Naive B cell (primary cell): ENCODE data around the gene GPR87. TPM values are rescaled to one million over a fixed set of nuclear protein-coding genes. Genes with fewer than 3 reads are reported as not detected.

Source experiments
- ATAC-seq, 2 donors: fragments of 150-1000 bp; cut with Tn5 transposase; 2 replicates each; pipeline ENCODE4 v1.10.0; 2021; ENCODE audit warnings: low read depth in 2 of 2, mild to moderate bottlenecking in 2 of 2, moderate library complexity in 2 of 2
- DNase-seq: peaks from one replicate; pipeline ENCODE4 v3.0.0; 2022
- H3K27ac Mint-ChIP-seq, 6 donors: one replicate each; pipeline ENCODE4 v1.8.0; 2020 to 2022; ENCODE audit warnings: mild to moderate bottlenecking in 6 of 6, mixed read lengths in 6 of 6, moderate library complexity in 5 of 6, inconsistent platforms in 2 of 6
- H3K27me3 Mint-ChIP-seq, 3 donors: one replicate each; pipeline ENCODE4 v1.8.0; 2021 to 2022; ENCODE audit warnings: mixed read lengths in 3 of 3, mild to moderate bottlenecking in 1 of 3
- H3K36me3 Mint-ChIP-seq, 2 donors: one replicate each; pipeline ENCODE4 v1.8.0; 2020 to 2022; ENCODE audit warnings: mixed read lengths in 2 of 2, inconsistent platforms in 1 of 2, mild to moderate bottlenecking in 1 of 2
- H3K4me1 Mint-ChIP-seq, 3 donors: one replicate each; pipeline ENCODE4 v1.8.0; 2020 to 2022; ENCODE audit warnings: mixed read lengths in 3 of 3, inconsistent platforms in 1 of 3, mild to moderate bottlenecking in 1 of 3, moderate library complexity in 1 of 3
- H3K4me3 Mint-ChIP-seq, 8 donors: one replicate each; pipeline ENCODE4 v1.8.0; 2020 to 2022; ENCODE audit warnings: mild to moderate bottlenecking in 8 of 8, mixed read lengths in 8 of 8, moderate library complexity in 8 of 8, inconsistent platforms in 2 of 8
- H3K9me3 Mint-ChIP-seq, 7 donors: one replicate each; pipeline ENCODE4 v1.8.0; 2020 to 2022; ENCODE audit warnings: mixed read lengths in 7 of 7, mild to moderate bottlenecking in 5 of 7, inconsistent platforms in 2 of 7, moderate library complexity in 1 of 7
- polyA plus RNA-seq, 6 donors: library from polyadenylated mRNA; unstranded; fragments of 300-500 nt; fragmentation: Illumina TruSeq; gene quantifications; one replicate each; pipeline ENCODE4 v1.2.3, GENCODE V29; 2021; ENCODE audit warnings: low read depth in 6 of 6

GPR87 gene, protein sequence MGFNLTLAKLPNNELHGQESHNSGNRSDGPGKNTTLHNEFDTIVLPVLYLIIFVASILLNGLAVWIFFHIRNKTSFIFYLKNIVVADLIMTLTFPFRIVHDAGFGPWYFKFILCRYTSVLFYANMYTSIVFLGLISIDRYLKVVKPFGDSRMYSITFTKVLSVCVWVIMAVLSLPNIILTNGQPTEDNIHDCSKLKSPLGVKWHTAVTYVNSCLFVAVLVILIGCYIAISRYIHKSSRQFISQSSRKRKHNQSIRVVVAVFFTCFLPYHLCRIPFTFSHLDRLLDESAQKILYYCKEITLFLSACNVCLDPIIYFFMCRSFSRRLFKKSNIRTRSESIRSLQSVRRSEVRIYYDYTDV
- not detected for polyA plus RNA-seq

DNA sequence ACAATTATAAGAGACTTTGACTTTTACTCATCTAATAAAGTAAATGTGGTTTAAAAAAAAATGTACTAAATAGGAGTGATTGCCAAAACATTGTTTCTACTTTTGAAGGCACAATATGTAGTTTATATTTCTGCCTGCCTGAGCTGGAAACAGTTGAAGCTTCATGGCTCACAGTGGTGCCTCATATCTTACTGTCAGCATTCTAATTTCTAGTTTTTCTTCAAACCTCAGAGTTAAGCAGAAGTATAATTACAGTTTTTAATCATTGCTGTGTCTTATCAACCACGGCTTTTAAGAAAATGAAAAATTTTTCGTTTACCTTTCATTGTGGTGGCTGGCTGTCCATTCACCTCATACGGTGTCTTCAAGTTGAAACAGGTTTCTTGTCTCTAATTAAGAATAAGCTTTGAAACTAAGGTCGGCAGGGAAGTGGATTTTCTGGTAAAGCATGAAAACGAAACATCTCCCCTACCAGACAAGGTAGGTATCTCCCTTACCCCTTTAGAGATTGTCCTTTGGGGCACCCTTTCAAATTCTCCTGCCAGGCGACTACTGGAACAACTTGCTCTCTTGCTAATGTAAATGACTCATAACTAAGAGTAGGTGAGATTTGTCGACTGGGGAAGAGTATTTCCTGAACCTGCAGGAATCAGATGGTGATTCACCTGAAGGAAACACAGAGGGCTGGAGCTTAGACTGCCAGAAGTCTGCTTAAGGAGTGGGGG lies at the start of gene GPR87:
Gene GPR87 (minus strand): TSS at position 554 of the 725 bp plus-strand sequence. CDS start 16,720 bp downstream, outside the sequence.
- Mint-ChIP-seq H3K4me1 (no peaks in the 10 kb centered on the region), H3K9me3 (no peaks in the 10 kb centered on the region), H3K27ac (no peak within 1 kb of the TSS), H3K27me3 (no peaks in the 10 kb centered on the region), H3K4me3 (no peak within 1 kb of the TSS), H3K36me3 (no peaks in the 10 kb centered on the region)
- DNase-seq (no peak), ATAC-seq (no peak)

DNA sequence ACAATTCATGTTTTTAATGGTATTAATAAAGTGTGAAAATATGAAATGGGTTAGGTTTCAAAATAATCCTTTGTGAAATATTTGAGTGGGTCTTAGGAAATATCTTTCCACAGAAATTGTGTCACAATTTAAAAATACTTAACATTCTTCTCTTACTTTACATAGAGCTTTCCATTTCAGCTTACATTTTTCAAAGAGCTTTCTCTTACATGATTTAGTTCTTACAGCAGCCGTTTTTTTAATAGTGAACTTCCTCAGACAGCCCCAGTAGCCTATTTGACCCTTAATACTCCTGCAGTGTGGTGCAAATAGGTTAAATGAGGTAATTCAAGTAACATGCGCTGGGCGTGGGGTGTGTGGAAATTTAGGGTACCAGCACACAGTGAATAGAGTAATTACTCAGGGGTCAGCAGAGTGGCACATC lies 46.1 kb upstream of the GPR87 start:
- H3K36me3 Mint-ChIP-seq: no peaks in the 10 kb centered on the region
- H3K27me3 Mint-ChIP-seq: no peaks in the 10 kb centered on the region
- H3K4me3 Mint-ChIP-seq: no peak overlapping the region
- no peaks in the 10 kb centered on the region for H3K9me3 Mint-ChIP-seq
- no peak overlapping the region for H3K27ac Mint-ChIP-seq
- peaks cover 0 to 10% (median 3%) of the 10 kb centered on the region in 3 donors for H3K4me1 Mint-ChIP-seq
- no peak for DNase-seq
- ATAC-seq: no peak

DNA sequence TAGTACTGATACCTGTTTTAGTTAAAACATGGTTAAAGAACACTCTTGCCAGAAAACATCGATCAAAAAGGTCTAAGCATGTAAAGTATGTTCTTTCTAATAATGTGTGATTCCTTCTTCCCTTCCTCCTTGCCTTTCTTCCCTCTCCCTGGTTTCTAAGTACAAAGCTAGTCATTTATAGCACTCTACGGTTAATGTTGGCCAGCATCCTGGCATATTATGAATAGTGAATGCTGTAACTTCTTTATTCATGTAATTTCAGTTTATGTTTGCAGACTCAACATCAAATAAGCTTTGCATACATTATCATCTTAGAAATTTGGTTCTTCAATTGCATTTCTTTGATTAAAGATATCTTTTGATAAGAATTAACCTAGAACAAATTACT lies 40.8 kb upstream of the GPR87 start:
- Mint-ChIP-seq H3K36me3 (no peaks in the 10 kb centered on the region), H3K4me3 (no peak overlapping the region), H3K9me3 (no peaks in the 10 kb centered on the region), H3K27me3 (no peaks in the 10 kb centered on the region), H3K4me1 (peaks cover 5 to 19% (median 19%) of the 10 kb centered on the region in 3 donors), H3K27ac (peak overlapping the region in 4 of 6 donors; percentile 2 to 94 (median 62))
- DNase-seq (no peak), ATAC-seq (no peak)

DNA sequence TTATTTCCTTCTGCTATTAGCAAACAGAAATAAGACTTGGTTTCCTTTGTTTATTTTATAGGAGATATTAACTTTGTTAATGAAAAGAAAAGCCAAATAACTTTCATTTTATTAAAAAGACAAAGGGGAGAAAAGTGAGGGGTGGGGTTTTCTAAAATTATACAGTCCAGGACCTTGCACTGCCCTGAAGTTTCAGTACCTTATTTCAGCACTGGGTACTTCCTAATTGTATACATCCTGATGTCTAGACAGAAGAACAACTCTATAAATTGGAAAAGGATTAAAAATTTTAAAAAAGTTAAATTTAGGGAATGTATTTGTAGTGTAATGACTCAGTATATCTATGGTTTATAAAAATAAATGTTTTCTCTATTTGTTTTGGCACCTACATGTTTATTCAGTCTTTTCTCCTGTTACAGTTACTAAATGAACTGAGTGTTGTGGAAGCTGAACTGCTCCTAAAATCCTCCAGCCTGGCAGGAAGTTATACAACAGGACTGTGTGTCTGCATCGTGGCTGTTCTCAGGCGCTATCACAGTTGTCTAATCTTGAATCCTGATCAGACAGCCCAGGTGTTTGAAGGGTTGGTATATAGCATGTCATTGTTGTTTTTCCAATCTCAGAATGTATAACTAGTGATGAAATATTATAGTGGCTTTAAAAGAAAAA lies 40.3 kb upstream of the GPR87 start:
- ATAC-seq (peak; percentile 93 to 96), DNase-seq (no peak)
- no peak overlapping the region for H3K4me3 Mint-ChIP-seq
- no peaks in the 10 kb centered on the region for H3K9me3 Mint-ChIP-seq
- no peaks in the 10 kb centered on the region for H3K36me3 Mint-ChIP-seq
- peaks cover 10 to 25% (median 24%) of the 10 kb centered on the region in 3 donors for H3K4me1 Mint-ChIP-seq
- no peaks in the 10 kb centered on the region for H3K27me3 Mint-ChIP-seq
- peak overlapping the region in 3 of 6 donors; percentile 2 to 92 (median 31) for H3K27ac Mint-ChIP-seq

DNA sequence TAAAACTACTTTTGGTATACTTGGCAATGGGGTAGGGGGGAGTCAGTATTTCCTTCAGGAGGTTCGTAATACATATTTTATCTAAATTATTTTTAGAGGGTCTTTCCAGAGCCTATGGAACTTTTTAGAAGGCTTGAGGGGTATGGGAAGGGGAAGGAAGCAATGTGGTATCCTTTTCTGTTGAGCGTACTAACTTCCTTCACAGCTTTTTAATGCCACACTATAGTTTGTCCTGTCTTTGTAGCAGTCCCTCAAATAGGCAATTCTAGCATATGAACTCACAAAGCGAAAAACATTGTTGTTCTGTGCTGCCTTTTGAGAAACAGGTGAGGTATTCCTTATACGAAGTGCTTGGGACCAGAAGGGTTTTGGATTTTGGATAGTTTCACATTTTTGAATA lies 35.0 kb upstream of the GPR87 start:
- Mint-ChIP-seq H3K27ac (peak overlapping the region in 3 of 6 donors; percentile 19 to 69 (median 69)), H3K4me3 (peak overlapping the region in 5 of 8 donors; percentile 14 to 84 (median 49))

DNA sequence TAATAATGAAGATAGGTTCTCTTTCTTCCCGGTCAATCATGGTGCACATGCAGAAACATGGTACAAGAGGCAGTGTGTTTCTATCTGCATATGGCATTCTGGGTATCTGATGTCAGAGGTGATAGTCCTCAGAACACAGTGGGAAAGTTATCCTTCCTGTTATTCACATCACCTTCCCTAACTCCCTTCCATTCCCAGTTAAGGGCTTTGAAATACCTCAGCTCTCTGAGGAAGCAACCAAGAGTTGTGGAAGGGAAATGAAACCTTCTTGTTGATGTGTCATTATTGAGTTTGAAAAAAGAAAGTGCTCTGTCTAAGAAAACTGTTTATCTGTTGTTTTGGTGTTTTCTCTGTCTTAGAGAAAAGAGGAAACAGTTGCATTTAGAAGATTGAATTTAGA lies 34.6 kb upstream of the GPR87 start:
- Mint-ChIP-seq H3K9me3 (no peaks in the 10 kb centered on the region), H3K4me1 (peaks cover 24 to 27% (median 27%) of the 10 kb centered on the region in 3 donors), H3K27me3 (no peaks in the 10 kb centered on the region), H3K27ac (peak overlapping the region in 3 of 6 donors; percentile 19 to 69 (median 69)), H3K4me3 (peak overlapping the region in 5 of 8 donors; percentile 14 to 84 (median 49)), H3K36me3 (no peaks in the 10 kb centered on the region)
- ATAC-seq (peak; percentile 73 to 83), DNase-seq (no peak)

More for the DNA sequence above, 35.0 kb upstream of the GPR87 start:
- ATAC-seq: peak; percentile 33 to 37
- DNase-seq: no peak
- Mint-ChIP-seq H3K9me3 (no peaks in the 10 kb centered on the region), H3K36me3 (no peaks in the 10 kb centered on the region), H3K27me3 (no peaks in the 10 kb centered on the region), H3K4me1 (peaks cover 20 to 26% (median 22%) of the 10 kb centered on the region in 3 donors)

DNA sequence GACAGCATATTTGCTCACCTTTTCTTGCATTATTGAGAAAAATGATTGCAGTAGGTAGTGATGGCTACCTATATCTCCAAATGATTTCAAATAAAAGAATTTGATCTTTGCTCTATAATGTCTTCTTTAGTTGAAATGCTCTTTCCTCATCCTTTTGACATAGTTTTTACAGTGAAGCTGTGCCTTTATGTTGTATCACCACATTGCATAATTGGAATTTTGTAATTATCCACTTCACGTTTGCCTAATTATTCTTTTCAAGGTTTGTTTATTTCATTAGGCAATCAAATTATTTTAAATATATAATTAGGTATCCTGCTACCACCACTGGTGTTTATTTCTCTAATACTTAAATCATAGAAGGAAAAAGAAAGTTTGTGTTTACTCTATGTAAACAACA lies 34.0 kb upstream of the GPR87 start:
- no peak overlapping the region for H3K27ac Mint-ChIP-seq
- ATAC-seq: no peak
- H3K9me3 Mint-ChIP-seq: no peaks in the 10 kb centered on the region
- no peaks in the 10 kb centered on the region for H3K27me3 Mint-ChIP-seq
- H3K36me3 Mint-ChIP-seq: no peaks in the 10 kb centered on the region
- DNase-seq: no peak
- no peak overlapping the region for H3K4me3 Mint-ChIP-seq
- H3K4me1 Mint-ChIP-seq: peaks cover 30 to 32% (median 30%) of the 10 kb centered on the region in 3 donors

DNA sequence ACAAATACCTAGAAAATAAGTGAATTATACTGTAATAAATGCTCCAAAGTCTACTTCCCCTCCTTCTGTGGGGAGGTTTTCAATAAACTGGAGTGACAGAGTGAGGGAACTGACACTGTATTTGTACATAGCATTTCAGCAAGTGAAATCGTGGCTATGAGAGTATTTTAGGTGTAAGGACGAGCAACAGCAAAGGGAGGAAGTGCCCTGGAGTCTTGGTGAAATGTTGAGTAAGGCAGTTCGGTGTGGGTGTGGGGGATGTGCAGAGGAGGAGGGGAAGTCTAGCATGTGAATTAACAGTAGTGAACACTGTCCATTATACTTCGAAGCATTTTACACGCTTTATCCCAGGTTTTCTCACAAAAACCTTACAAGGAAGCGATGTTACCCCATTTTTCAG lies 30.8 kb upstream of the GPR87 start:
- Mint-ChIP-seq H3K4me3 (peak overlapping the region in 1 of 8 donors; percentile 9), H3K27ac (no peak overlapping the region)

DNA sequence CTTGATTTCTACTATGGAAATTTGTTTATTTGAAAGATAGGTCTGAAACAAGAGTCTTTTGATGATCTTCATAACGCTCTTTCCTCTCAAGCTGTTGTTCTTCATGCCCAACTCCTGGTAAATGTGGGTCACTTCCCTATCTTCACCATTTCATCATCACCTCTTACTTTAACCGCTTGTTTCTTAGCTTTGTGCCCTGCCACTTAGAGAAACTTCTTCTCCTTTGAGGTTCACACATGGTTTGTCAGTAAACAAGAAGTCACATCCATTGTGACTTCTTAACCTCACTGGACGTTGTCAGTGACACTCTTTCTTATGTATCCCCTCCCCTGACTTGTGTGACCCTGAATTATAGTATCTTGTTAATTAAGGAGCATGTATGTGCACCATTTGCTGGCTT lies 29.7 kb upstream of the GPR87 start:
- Mint-ChIP-seq H3K9me3 (peaks cover 0 to 2% (median 0%) of the 10 kb centered on the region in 7 donors), H3K27me3 (no peaks in the 10 kb centered on the region), H3K27ac (peak overlapping the region in 1 of 6 donors; percentile 54), H3K36me3 (no peaks in the 10 kb centered on the region), H3K4me1 (peaks cover 17 to 21% (median 18%) of the 10 kb centered on the region in 3 donors), H3K4me3 (peak overlapping the region in 2 of 8 donors; percentile 0 to 7)
- ATAC-seq: peak in 1 of 2 donors; percentile 25
- no peak for DNase-seq

More for the DNA sequence above, 30.8 kb upstream of the GPR87 start:
- peak in 1 of 2 donors; percentile 35 for ATAC-seq
- H3K9me3 Mint-ChIP-seq: no peaks in the 10 kb centered on the region
- no peaks in the 10 kb centered on the region for H3K27me3 Mint-ChIP-seq
- no peak for DNase-seq
- H3K4me1 Mint-ChIP-seq: peaks cover 28 to 31% (median 29%) of the 10 kb centered on the region in 3 donors
- no peaks in the 10 kb centered on the region for H3K36me3 Mint-ChIP-seq

DNA sequence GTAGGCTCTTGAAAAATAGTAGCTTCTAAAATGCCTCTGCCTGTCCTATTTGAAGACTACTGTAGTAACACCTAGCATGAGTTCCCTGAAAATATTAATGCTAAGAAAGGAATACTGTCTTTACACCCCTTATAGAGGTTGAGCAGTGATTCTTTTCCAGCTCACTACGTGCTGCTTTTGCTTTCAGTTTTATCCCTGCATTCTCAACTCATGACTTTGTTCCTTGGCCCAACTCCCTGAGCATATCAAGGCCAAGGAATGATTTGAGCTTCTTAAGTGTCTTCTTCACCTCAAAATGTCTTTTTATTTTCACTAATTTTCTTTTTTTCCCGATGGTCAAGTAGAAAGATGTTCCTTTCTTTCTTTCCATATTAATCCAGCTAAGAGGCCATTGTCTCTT lies 29.2 kb upstream of the GPR87 start:
- H3K27ac Mint-ChIP-seq: peak overlapping the region in 2 of 6 donors; percentile 23 to 54
- DNase-seq: no peak
- H3K4me3 Mint-ChIP-seq: peak overlapping the region in 2 of 8 donors; percentile 0 to 7
- no peaks in the 10 kb centered on the region for H3K36me3 Mint-ChIP-seq
- no peak for ATAC-seq
- peaks cover 13 to 17% (median 15%) of the 10 kb centered on the region in 3 donors for H3K4me1 Mint-ChIP-seq
- no peaks in the 10 kb centered on the region for H3K27me3 Mint-ChIP-seq
- peaks cover 0 to 2% (median 0%) of the 10 kb centered on the region in 7 donors for H3K9me3 Mint-ChIP-seq

DNA sequence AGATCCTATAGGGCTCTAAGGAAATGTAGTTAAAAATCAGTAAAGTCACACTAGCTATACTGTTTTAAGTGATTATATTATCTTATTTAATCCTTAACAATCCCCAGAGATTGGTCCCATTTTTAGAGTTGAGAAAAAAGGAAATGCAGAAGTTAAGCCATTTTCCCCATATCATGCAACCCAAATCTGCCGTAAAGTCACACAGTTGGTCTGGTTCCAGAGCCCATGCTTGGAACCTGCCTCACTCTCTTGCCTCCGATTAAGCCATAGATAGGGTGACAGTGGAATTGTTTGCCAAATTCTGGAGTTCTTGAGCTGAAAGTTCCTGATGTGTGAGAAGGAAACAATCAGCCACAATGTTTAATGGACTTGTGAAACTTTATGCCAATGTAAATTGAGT lies 15.1 kb upstream of the GPR87 start:
- no peak overlapping the region for H3K4me3 Mint-ChIP-seq
- ATAC-seq: no peak
- no peaks in the 10 kb centered on the region for H3K36me3 Mint-ChIP-seq
- H3K9me3 Mint-ChIP-seq: no peaks in the 10 kb centered on the region
- H3K4me1 Mint-ChIP-seq: peaks cover 0 to 10% (median 10%) of the 10 kb centered on the region in 3 donors
- H3K27me3 Mint-ChIP-seq: no peaks in the 10 kb centered on the region
- H3K27ac Mint-ChIP-seq: peak overlapping the region in 1 of 6 donors; percentile 11
- no peak for DNase-seq

DNA sequence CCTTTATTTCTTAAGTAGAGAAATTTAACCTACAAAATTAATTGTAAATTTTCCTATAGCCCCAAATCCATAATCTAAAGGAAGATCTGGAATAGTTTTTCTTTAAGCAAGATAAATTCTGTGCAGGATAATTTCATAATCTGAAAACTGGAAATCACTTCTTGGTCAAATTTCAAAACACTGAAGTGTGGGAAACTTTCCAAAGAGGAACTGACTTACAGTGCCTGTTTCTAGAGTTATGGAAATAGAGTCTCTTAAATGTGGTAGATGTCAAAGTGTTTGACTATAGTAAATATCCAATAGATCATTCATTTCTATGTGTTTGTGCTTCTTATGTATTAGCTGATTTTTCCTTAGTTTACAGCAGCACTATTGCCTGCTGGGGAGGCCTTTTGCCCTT lies 14.3 kb upstream of the GPR87 start:
- H3K36me3 Mint-ChIP-seq: no peaks in the 10 kb centered on the region
- no peak overlapping the region for H3K4me3 Mint-ChIP-seq
- no peaks in the 10 kb centered on the region for H3K9me3 Mint-ChIP-seq
- DNase-seq: no peak
- H3K27ac Mint-ChIP-seq: no peak overlapping the region
- H3K27me3 Mint-ChIP-seq: no peaks in the 10 kb centered on the region
- H3K4me1 Mint-ChIP-seq: peaks cover 0 to 10% (median 10%) of the 10 kb centered on the region in 3 donors
- ATAC-seq: no peak

DNA sequence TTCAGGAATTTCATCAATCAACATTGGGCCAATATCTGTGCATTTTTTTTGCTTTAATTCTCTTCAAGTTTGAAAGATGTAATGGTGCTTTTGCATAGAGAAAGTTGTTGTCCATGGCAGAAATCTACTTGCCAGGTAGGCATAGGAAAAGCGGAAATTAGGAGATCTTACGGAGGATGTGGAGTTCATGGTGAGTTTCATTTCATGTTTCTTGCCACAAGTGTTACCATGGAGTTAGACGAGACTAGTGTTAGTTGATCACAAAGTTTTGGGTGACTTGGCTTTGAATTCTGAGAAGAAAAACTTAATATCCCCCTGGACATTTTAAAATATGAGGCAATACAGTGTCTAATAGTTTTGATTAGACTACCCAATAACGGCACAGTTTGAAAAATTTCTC lies 13.8 kb upstream of the GPR87 start:
- Mint-ChIP-seq H3K36me3 (no peaks in the 10 kb centered on the region), H3K4me3 (no peak overlapping the region), H3K27ac (peak overlapping the region in 1 of 6 donors; percentile 28), H3K27me3 (no peaks in the 10 kb centered on the region), H3K4me1 (peaks cover 0 to 10% (median 10%) of the 10 kb centered on the region in 3 donors), H3K9me3 (no peaks in the 10 kb centered on the region)
- DNase-seq (no peak), ATAC-seq (no peak)
